ENCODE measurements around the gene IRS2.

IRS2 gene

GRCh38 chr13:109790086-109790485, 3.7 kb upstream of the IRS2 start:
- POLR2A ChIA-PET, result no interaction called here

GRCh38 chr13:109789262-109789661, 2.9 kb upstream of the IRS2 start:
- TF ChIP-seq CTCF (IDR thresholded peaks at IDR 0.05; ENCODE audit: control extremely low read depth, extremely low read depth, low read depth, missing control alignments), result no peak
- no peak for DNase-seq (ENCODE audit: extremely low spot score)
- ChIA-PET POLR2A (no interaction called here), CTCF (interaction anchor here (1.2 kb wide), 1 partner anchor 20 kb away, joined by 4 read pairs; no protein-coding TSS in a partner anchor)

More at GRCh38 chr13:109790086-109790485, 3.7 kb upstream of the IRS2 start:
- no peak for DNase-seq (ENCODE audit: extremely low spot score)
- no peak for TF ChIP-seq CTCF (IDR thresholded peaks at IDR 0.05; ENCODE audit: control extremely low read depth, extremely low read depth, low read depth, missing control alignments)
- CTCF ChIA-PET, result interaction anchor here (1.2 kb wide), 1 partner anchor 19 kb away, joined by 4 read pairs; no protein-coding TSS in a partner anchor

GRCh38 chr13:109788372-109789111, 2.2 kb upstream of the IRS2 start:
- ChIA-PET POLR2A (no interaction called here), CTCF (interaction anchor here (1.2 kb wide), 1 partner anchor 21 kb away, joined by 4 read pairs; no protein-coding TSS in a partner anchor)
- DNase-seq (ENCODE audit: extremely low spot score), result no peak

GRCh38 chr13:109787135-109787954, 962 bp upstream of the IRS2 start:
- POLR2A ChIA-PET, result no interaction called here

More at GRCh38 chr13:109788372-109789111, 2.2 kb upstream of the IRS2 start:
- TF ChIP-seq CTCF (IDR thresholded peaks at IDR 0.05; ENCODE audit: control extremely low read depth, extremely low read depth, low read depth, missing control alignments), result no peak

GRCh38 chr13:109785892-109786450, 412 bp downstream of the IRS2 start:
- POLR2A ChIA-PET, result no interaction called here
- DNase-seq (ENCODE audit: extremely low spot score), result no peak
- TF ChIP-seq CTCF (IDR thresholded peaks at IDR 0.05; ENCODE audit: control extremely low read depth, extremely low read depth, low read depth, missing control alignments), result no peak
- CTCF ChIA-PET, result no interaction called here

More at GRCh38 chr13:109787135-109787954, 962 bp upstream of the IRS2 start:
- no peak for DNase-seq (ENCODE audit: extremely low spot score)
- no peak for TF ChIP-seq CTCF (IDR thresholded peaks at IDR 0.05; ENCODE audit: control extremely low read depth, extremely low read depth, low read depth, missing control alignments)
- CTCF ChIA-PET, result no interaction called here

- POLR2A ChIA-PET, result no interaction called here
- CTCF ChIA-PET, result no interaction called here
- DNase-seq (ENCODE audit: extremely low spot score), result no peak
- TF ChIP-seq CTCF (IDR thresholded peaks at IDR 0.05; ENCODE audit: control extremely low read depth, extremely low read depth, low read depth, missing control alignments), result no peak
Measured at GRCh38 chr13:109785141-109785891, 1.1 kb downstream of the IRS2 start.
